Measurements from ENCODE around the gene NME5. TPM values are rescaled to one million over a fixed set of nuclear protein-coding genes. Genes with fewer than 3 reads are reported as not detected.

NME5 gene
- total and polyA plus RNA-seq, 2 of the 4 experiments (the other 2 are of a cell fraction): 0.17 to 0.18 TPM

- no peak for TF ChIP-seq RFX5 (IDR thresholded peaks at IDR 0.05; ENCODE audit: low read depth, low read length)
Measured at GRCh38 chr5:138102454-138103318, 36.5 kb downstream of the NME5 start (continued).

- H2BK5ac ChIP-seq (ENCODE audit: low read depth, low read length, poor library complexity, severe bottlenecking): no peak overlapping the region
- H3K4me1 ChIP-seq (ENCODE audit: control insufficient read depth, insufficient read depth, low read length): no peaks in the 10 kb centered on the region
- no peak overlapping the region for H3K23ac ChIP-seq (ENCODE audit: low read depth, low read length)
- H3K27me3 ChIP-seq (ENCODE audit: control insufficient read depth, insufficient read depth, low read length): peaks cover 26% of the 10 kb centered on the region
- H3K9ac ChIP-seq (ENCODE audit: low read depth, low read length): no peak overlapping the region
- H2AK5ac ChIP-seq (ENCODE audit: low read depth, low read length): no peak overlapping the region
- H4K20me1 ChIP-seq (ENCODE audit: insufficient read depth, low read length): no peaks in the 10 kb centered on the region
- H3K56ac ChIP-seq (ENCODE audit: extremely low read depth, insufficient read depth, low read length): no peak overlapping the region
- ChIA-PET POLR2A (ENCODE audit: unreplicated experiment) (no interaction called here), CTCF (no interaction called here)
- in situ Hi-C loops (cut with MboI; ENCODE audit: low sequenced_read_pairs): no loop called here
- no peak overlapping the region for H4K8ac ChIP-seq (ENCODE audit: low read depth in 2 of 2, low read length in 2 of 2)
- dilution Hi-C loops (cut with HindIII; ENCODE audit: low sequenced_read_pairs, unreplicated experiment): no loop called here
- TF ChIP-seq MAZ (IDR thresholded peaks at IDR 0.05; ENCODE audit: borderline replicate concordance, low read depth, low read length) (no peak), ELK1 (IDR thresholded peaks at IDR 0.05; ENCODE audit: borderline replicate concordance, low read depth, low read length) (no peak), NFE2L2 (IDR thresholded peaks at IDR 0.05; ENCODE audit: low read depth, low read length) (no peak), POLR2A (IDR thresholded peaks at IDR 0.05; ENCODE audit: low read depth, low read length) (no peak), BHLHE40 (IDR thresholded peaks at IDR 0.05; ENCODE audit: low read depth, low read length) (no peak), CTCF (conservative IDR thresholded peaks at IDR 0.05; ENCODE audit: low read depth, low read length) (no peak), RCOR1 (IDR thresholded peaks at IDR 0.05; ENCODE audit: insufficient replicate concordance, low read length) (no peak), SMC3 (IDR thresholded peaks at IDR 0.05; ENCODE audit: low read depth, low read length) (no peak)
- no TSS peak for BruUV-seq (replicated peaks)
- H2AFZ ChIP-seq (replicated peaks; ENCODE audit: low read length, poor library complexity): no peak overlapping the region
- H3K27ac ChIP-seq (ENCODE audit: insufficient read depth, low read length): no peak overlapping the region
- H3K4ac ChIP-seq (ENCODE audit: low read depth, low read length): no peak overlapping the region
- H3K14ac ChIP-seq (replicated peaks; ENCODE audit: low read depth, low read length): no peak overlapping the region
- H2BK20ac ChIP-seq (ENCODE audit: low read depth, low read length): no peak overlapping the region
- H3K79me1 ChIP-seq (ENCODE audit: low read depth in 1 of 2, low read length in 2 of 2): no peaks in the 10 kb centered on the region
- H2BK120ac ChIP-seq (ENCODE audit: low read depth, low read length): no peak overlapping the region
- 60% methylated on average over 2 of the region's 11 CpGs; no CpG with 5 or more reads in 1 of the 2 experiments for WGBS, 2 experiments (ENCODE audit: extremely low coverage in 2 of 2, insufficient read length in 1 of 2)
- H3K36me3 ChIP-seq (ENCODE audit: control insufficient read depth, insufficient read depth, low read length): no peaks in the 10 kb centered on the region
- H3K4me3 ChIP-seq (ENCODE audit: insufficient read depth, low read depth, low read length): no peak overlapping the region
- intact Hi-C loops (cut with micrococcal nuclease): no loop called here
- H3K4me2 ChIP-seq (ENCODE audit: low read depth, low read length): no peak overlapping the region
- H3K18ac ChIP-seq (ENCODE audit: low read depth, low read length): no peak overlapping the region
- no peak overlapping the region for H4K91ac ChIP-seq (ENCODE audit: insufficient read depth, low read depth, low read length)
- no peak overlapping the region for H4K5ac ChIP-seq (ENCODE audit: low read depth, low read length)
- ATAC-seq (ENCODE audit: low read depth) (no peak), DNase-seq (no peak)
- no peak overlapping the region for H2AK9ac ChIP-seq (replicated peaks; ENCODE audit: low read depth, low read length, poor library complexity)
- H3K9me1 ChIP-seq (ENCODE audit: insufficient read depth, low read length): no peaks in the 10 kb centered on the region
- no peaks in the 10 kb centered on the region for H3K9me3 ChIP-seq (ENCODE audit: control insufficient read depth, insufficient read depth, low read length)
- no peak overlapping the region for H2BK15ac ChIP-seq (ENCODE audit: low read depth, low read length)
Measured at GRCh38 chr5:138096997-138097828, 42.0 kb downstream of the NME5 start.
